ENCODE data around the gene B4GALT5.
A peak's percentile ranks its signal among the peaks of the same experiment; 100 is the strongest.
"Not testable (repeated sequence)": the region's sequence is repeated elsewhere in the genome, so short reads cannot be mapped to it uniquely, and the experiment has no call there.

Gene B4GALT5

DNA sequence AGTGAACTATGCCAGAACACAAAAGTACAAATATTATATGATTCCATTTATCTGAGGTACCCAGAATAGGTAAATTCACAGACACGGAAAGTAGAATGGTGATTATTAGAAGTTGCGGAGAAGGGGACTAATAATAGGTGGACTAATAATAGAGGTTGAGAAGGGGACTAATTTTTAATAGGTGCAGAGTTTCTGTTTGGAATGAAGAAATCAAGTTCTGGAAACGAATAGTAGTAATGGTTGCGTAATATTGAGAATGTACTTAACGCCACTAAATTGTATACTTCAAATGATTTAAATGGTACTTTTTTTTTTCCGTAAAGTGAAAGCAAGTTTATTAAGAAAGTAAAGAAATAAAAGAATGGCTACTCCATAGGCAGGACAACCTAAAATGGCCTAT lies 33.2 kb downstream of the B4GALT5 start:
- no peak for DNase-seq (ENCODE audit: low read depth)

DNA sequence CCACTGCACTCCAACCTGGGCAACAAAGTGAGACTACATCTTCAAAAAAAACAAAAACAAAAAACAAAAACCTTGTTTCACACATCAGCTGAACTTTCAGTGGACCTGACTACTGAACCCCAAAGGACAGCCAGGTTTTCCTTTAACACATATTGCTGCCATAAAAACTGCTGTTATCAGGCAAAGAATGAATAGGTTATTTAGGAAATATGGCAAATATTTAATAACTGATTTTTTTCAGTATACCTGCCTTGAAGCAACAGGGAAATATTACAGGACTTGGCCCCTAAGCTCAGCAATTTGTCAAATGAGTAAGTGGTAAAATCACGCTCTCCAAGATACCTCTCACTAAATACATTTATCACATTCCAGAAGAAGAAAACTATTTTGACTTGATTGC lies 34.0 kb downstream of the B4GALT5 start:
- DNase-seq (ENCODE audit: low read depth): no peak

GRCh38 chr20:49677777-49678758 lies 35.6 kb downstream of the B4GALT5 start:
- no peak for DNase-seq (ENCODE audit: low read depth)

- no peak for DNase-seq (ENCODE audit: low read depth)
These were observed 36.9 kb downstream of the B4GALT5 start for GRCh38 chr20:49676581-49677291.

DNA sequence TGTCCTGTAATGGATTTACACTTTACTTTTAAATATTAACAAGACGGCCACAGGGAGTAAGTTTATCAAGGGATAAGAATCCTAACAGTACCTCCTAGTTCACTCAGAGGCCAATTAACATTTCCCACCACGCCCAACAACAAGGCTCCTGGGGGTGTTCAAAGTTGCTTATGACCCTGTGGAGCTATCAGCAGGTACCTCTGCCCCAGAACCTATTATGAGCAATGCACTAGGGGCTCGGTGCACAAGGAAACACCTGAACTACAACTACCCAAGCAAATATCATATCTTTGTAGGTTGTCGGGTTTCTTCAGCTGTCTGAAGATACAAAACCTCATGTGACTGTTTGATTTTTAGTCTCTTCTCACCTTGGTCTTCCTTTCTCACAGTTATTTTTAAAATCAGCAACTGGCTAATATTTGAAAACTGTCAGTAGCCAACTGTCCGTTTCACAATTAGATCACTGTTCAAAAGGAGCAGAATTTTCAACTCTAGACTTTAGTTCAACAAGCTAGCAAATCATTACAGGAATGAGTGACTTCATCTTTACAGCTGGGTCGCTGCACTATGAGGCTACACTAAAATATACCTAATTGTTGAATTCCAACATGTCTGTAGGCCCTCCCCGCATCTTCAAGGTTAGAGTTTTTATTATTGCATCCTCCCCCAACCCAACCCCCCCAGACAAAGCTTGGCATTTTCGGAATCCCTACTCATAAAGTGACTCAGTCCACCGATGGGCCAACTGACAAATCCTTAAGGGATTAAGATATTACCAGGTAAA lies 38.1 kb downstream of the B4GALT5 start:
- no peak for DNase-seq (ENCODE audit: low read depth)

- DNase-seq (ENCODE audit: low read depth): no peak
These were observed 39.0 kb downstream of the B4GALT5 start for GRCh38 chr20:49674383-49675352.

DNA sequence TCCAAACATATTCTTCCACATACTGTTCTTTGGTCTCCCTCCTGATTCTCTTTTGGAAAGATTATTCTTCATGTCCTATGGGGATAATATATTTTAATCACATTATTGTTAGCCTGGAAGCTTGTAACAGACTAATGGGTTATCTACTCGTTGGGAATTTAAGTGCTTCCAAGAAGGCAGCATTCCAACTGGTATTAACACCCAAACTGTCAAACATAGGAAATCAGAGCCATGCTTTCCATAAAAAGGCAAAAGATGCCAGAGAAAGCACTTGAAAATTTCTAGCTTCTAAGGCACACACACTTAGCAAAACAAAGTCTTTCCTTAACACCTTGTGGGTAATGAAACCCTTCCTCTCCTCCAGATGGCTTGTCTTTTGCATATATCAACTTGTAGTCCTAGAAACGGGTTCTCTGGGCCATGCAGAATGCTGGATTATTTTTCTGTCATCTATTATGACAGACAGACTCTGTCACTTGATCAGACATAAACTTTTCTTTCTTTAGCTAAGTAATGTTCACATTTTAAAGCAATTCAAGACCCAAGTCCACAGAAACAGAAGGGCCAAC lies 41.5 kb downstream of the B4GALT5 start:
- DNase-seq (ENCODE audit: low read depth): no peak

GRCh38 chr20:49671433-49671832 lies 42.2 kb downstream of the B4GALT5 start:
- no peak for DNase-seq (ENCODE audit: low read depth)

DNA sequence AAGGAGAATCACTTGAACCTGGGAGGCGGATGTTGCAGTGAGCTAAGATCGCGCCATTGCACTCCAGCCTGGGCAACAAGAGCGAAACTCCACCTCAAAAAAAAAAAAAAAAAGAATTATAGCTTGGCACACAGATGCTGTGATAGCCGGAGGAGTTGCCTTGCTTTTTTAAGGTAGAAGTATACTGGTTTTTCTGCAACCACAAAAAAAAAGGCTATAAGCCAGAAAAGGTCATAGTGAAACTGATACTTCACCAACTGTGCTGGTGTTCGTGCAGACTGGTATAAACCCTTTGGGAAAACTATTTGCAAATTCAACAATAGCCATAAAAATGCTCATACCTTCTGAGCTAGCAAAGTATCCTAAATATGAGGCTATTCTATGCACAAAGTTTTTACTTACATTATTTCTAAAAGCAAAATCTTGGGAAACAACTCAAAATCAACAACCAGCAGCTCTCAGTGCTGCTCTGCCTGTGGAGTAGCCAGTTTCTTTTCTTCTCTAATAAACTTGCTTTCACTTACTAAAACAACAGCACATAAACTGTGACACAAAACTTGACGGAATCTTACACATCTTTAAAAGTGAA lies 44.0 kb downstream of the B4GALT5 start:
- DNase-seq (ENCODE audit: low read depth): no peak

- DNase-seq (ENCODE audit: low read depth): not testable (repeated sequence)
These were observed 44.8 kb downstream of the B4GALT5 start for GRCh38 chr20:49668878-49669195.

DNA sequence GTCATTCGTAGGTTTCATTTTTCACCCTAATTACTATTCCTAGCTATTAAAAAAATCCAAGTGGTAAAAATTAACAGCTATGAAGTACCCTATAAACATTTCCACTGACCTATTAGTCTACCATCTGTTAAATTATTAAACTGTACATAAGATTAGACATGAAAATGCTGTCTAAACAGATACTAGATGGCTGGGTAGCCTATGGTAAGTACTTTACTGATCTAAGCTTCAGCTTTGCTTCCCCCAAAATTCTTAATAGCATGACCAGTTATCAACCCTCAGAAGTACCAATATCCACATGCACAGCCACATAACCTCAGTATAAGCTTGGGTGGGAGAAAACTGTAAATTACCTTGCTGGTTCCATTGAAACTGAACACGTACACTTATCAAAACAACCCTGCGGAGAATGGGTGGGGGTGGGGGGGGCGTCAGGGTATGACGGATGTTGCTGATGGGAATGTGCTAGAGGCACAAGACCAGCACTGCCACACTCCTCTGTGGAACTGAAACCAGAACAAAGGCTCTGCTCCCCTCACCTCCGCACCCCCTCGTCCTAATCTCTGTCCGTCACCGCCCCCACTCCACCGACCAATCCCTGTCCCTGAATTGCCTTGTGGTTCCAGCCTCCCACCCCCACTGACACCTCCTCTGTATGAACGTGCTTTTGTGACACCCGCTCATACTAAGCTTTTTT lies 45.3 kb downstream of the B4GALT5 start:
- peak; percentile 42 for DNase-seq (ENCODE audit: low read depth)

DNA sequence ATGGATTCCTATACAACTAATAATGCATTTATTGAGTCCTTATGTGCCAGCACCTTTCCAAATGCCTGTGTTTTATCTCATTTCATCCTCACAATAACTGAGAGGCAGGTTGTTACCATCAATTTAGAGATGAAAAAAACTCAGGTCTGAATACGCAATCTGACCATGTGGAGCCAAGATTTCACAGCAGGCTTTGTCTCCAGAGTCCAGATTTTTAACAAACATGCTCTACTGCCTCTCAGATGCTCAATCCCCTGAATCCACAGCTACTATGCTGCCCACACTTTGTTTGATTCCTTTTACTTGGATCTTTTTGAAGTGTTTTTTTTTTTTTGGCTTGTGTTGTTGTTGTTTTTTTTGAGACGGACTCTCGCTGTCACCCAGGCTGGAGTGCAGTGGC lies 46.8 kb downstream of the B4GALT5 start:
- DNase-seq (ENCODE audit: low read depth): no peak

DNA sequence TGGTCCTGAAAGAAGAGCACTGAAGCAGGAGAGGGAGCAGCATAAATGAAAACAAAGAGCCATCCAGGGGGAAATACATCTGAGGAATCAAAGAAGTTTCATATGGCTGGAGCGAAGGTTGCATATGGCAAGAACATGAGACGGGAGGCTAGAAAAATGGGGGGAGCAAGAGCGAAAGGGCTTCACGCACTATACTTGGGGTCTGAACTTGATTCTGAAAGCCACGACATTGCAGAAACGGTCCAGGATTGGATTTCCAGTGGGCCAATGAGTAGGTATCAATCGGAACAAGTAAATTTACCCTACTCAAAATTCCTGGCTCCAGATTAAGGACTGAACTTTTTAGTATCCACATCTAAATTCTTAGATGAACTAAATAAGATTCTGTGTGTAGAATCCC lies 47.9 kb downstream of the B4GALT5 start:
- no peak for DNase-seq (ENCODE audit: low read depth)

- no peak for DNase-seq (ENCODE audit: low read depth)
These were observed 48.9 kb downstream of the B4GALT5 start for GRCh38 chr20:49664612-49665313.

- no peak for DNase-seq (ENCODE audit: low read depth)
These were observed 50.6 kb downstream of the B4GALT5 start for GRCh38 chr20:49663112-49663511.

DNA sequence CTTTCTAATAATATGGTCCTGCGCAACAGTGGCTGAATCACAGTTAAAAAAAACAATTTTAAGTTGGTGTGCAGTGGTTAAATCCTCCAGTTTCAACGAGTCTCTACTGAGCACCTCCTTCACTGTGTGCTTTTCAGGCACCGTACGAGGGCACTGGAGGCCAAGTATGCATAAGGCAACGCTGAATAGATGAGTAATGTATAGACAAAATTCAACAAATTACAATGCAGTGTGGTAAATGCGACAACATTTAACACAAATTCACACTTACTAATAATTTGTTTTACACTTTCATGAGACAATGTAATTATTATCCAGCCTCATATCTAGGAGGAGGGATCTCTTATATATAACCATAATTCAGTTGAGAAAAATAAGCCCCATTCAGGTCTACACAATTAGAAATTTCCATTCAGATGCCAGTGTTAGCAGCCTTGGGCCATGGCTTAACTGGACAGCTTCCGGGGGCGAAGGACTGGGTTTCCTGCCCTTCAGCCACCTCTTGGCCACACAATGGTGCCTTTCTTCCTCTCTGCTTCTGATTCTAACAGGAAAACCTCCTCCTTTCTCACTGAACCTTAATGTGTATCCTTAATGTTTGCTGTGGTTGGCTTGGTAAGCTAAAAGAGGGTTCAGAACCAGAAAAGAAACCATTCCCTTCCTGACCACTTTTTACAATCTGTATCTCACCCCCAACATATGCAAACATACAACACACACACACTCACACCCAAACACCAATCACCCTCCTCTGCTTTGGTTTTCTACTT lies 51.9 kb downstream of the B4GALT5 start:
- no peak for DNase-seq (ENCODE audit: low read depth)

GRCh38 chr20:49660912-49661311 lies 52.8 kb downstream of the B4GALT5 start:
- no peak for DNase-seq (ENCODE audit: low read depth)

- DNase-seq (ENCODE audit: low read depth): no peak
These were observed 54.6 kb downstream of the B4GALT5 start for GRCh38 chr20:49659056-49659455.

GRCh38 chr20:49658508-49658907 lies 55.2 kb downstream of the B4GALT5 start:
- DNase-seq (ENCODE audit: low read depth): no peak
